Measurements from ENCODE around the gene TMEM18.

GRCh38 chr2:689877-690510, 12.8 kb upstream of the TMEM18 start:
- no peak for TF ChIP-seq ZNF274 (IDR thresholded peaks at IDR 0.05; ENCODE audit: low read depth, low read length)
- TF ChIP-seq SUZ12 (IDR thresholded peaks at IDR 0.05; ENCODE audit: extremely low read depth, insufficient read depth, insufficient read length), result no peak

Data from NT2/D1 (cell line).